Parathyroid adenoma (tissue), 2 donors: ENCODE results near the gene TTC28.

Experiments
- H2AFZ ChIP-seq: fragments of 300-600 bp; sonication (generic); one replicate; pipeline ENCODE4 v1.7.0; 2017; ENCODE audit warnings: antibody characterized with exemption, mild to moderate bottlenecking
- H3K27ac ChIP-seq: fragments of 300-600 bp; sonication (generic); one replicate; pipeline ENCODE4 v1.7.0; 2017
- H3K27me3 ChIP-seq: fragments of 300-600 bp; sonication (generic); one replicate; pipeline ENCODE4 v1.7.0; 2017; ENCODE audit warnings: low read length; ENCODE audit not compliant: control insufficient read depth, insufficient read depth
- H3K36me3 ChIP-seq: fragments of 300-600 bp; sonication (generic); one replicate; pipeline ENCODE4 v1.7.0; 2017; ENCODE audit warnings: low read length; ENCODE audit not compliant: control insufficient read depth, insufficient read depth
- H3K4me1 ChIP-seq: fragments of 300-600 bp; sonication (generic); one replicate; pipeline ENCODE4 v1.7.0; 2017; ENCODE audit warnings: control low read depth
- H3K4me2 ChIP-seq: fragments of 300-600 bp; sonication (generic); one replicate; pipeline ENCODE4 v1.7.0; 2017; ENCODE audit warnings: low read length
- H3K4me3 ChIP-seq: fragments of 300-600 bp; sonication (generic); one replicate; pipeline ENCODE4 v1.7.0; 2017; ENCODE audit warnings: low read depth, low read length
- H3K79me2 ChIP-seq: fragments of 300-600 bp; sonication (generic); one replicate; pipeline ENCODE4 v1.7.0; 2017; ENCODE audit warnings: control low read depth
- H3K9ac ChIP-seq: fragments of 300-600 bp; sonication (generic); one replicate; pipeline ENCODE4 v1.7.0; 2017; ENCODE audit warnings: mild to moderate bottlenecking
- H3K9me3 ChIP-seq: fragments of 300-600 bp; sonication (generic); one replicate; pipeline ENCODE4 v1.7.0; 2017; ENCODE audit warnings: low read length; ENCODE audit not compliant: control insufficient read depth
- CTCF ChIP-seq: fragments of 300-600 bp; sonication (generic); IDR thresholded peaks from one replicate; pipeline ENCODE4 v1.7.0; 2017; ENCODE audit warnings: antibody characterized with exemption, mild to moderate bottlenecking
- donor health status: primary hyperparathyroidism.

TTC28 gene

DNA sequence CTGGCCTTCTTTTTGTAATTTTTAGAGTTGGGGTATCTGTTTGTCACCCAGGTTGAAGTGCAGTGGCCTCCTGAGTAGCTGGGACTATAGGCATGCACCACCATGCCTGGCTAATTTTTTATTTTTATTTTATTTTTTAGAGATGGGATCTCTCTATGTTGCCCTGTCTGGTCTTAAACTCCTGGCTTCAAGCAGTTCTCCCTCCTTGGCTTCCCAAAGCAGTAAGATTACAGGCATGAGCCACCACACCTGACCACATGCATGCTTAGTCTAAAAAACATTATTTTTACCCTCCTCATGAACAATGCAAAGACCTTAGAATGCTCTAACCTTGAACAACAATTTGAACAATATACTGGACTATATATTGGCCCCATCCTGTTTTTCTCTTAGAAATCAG lies 738.5 kb downstream of the TTC28 start:
- Histone ChIP-seq H3K4me3 (no peak overlapping the region), H3K79me2 (no peaks in the 10 kb centered on the region), H3K27ac (no peak overlapping the region), H3K4me1 (no peaks in the 10 kb centered on the region), H3K36me3 (no peaks in the 10 kb centered on the region), H2AFZ (no peak overlapping the region), H3K27me3 (no peaks in the 10 kb centered on the region), H3K9me3 (no peaks in the 10 kb centered on the region), H3K4me2 (no peak overlapping the region), H3K9ac (no peak overlapping the region)
- TF ChIP-seq CTCF, result no peak

GRCh38 chr22:27937453-27937852 lies 742.2 kb downstream of the TTC28 start:
- H3K27me3 ChIP-seq, result no peaks in the 10 kb centered on the region
- no peak overlapping the region for H2AFZ ChIP-seq
- H3K4me3 ChIP-seq, result no peak overlapping the region
- no peak overlapping the region for H3K27ac ChIP-seq
- no peaks in the 10 kb centered on the region for H3K36me3 ChIP-seq
- no peaks in the 10 kb centered on the region for H3K79me2 ChIP-seq
- no peak for TF ChIP-seq CTCF
- no peaks in the 10 kb centered on the region for H3K9me3 ChIP-seq
- no peak overlapping the region for H3K9ac ChIP-seq
- H3K4me2 ChIP-seq, result no peak overlapping the region
- no peaks in the 10 kb centered on the region for H3K4me1 ChIP-seq

DNA sequence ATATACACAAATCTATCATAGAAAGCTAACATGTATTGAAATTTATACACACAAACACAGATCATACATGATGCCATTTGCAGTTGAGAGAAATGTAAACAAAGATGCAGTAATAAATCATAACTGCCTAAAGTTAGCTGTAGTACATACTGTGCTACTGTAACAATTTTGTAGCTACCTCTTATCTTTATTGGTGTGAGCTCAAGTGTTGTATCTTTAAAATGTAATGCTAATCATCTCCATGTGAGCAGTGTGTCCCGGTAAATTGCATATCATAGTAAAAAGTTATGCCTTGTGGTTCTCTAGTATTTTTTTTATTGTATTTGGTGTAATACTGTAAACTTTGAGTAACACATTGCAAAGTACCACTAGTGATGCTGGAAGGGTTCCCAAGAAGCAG lies 743.7 kb downstream of the TTC28 start:
- Histone ChIP-seq H3K36me3 (no peaks in the 10 kb centered on the region), H3K4me3 (no peak overlapping the region), H3K27ac (no peak overlapping the region), H2AFZ (no peak overlapping the region), H3K27me3 (no peaks in the 10 kb centered on the region), H3K9me3 (no peaks in the 10 kb centered on the region), H3K4me1 (no peaks in the 10 kb centered on the region), H3K4me2 (no peak overlapping the region), H3K79me2 (no peaks in the 10 kb centered on the region), H3K9ac (no peak overlapping the region)
- TF ChIP-seq CTCF, result no peak

DNA sequence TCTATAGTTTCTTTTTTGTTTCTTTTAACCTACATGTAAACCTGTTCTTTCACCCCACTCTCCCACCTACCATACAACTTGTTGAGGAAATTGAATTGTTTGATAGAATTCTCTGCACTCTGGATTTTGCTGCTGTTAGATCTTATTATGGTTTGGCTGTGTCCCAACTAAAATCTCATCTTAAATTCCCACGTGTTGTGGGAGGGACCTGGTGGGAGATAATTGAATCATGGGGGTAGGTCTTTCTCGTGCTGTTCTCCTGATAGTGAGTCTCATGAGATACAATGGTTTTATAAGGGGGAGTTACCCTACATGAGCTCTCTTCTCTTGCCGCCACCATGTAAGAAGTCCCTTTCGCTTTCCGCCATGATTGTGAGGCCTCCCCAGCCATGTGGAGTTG lies 745.6 kb downstream of the TTC28 start:
- no peak overlapping the region for H3K4me2 ChIP-seq
- no peak for TF ChIP-seq CTCF
- no peaks in the 10 kb centered on the region for H3K9me3 ChIP-seq
- H3K27ac ChIP-seq, result no peak overlapping the region
- no peaks in the 10 kb centered on the region for H3K4me1 ChIP-seq
- H3K4me3 ChIP-seq, result no peak overlapping the region
- no peak overlapping the region for H2AFZ ChIP-seq
- no peak overlapping the region for H3K9ac ChIP-seq
- no peaks in the 10 kb centered on the region for H3K36me3 ChIP-seq
- H3K27me3 ChIP-seq, result no peaks in the 10 kb centered on the region
- H3K79me2 ChIP-seq, result peaks cover 3% of the 10 kb centered on the region

GRCh38 chr22:27933186-27933983 lies 746.3 kb downstream of the TTC28 start:
- H3K4me3 ChIP-seq, result no peak overlapping the region
- no peak for TF ChIP-seq CTCF
- no peaks in the 10 kb centered on the region for H3K36me3 ChIP-seq
- no peak overlapping the region for H3K4me2 ChIP-seq
- H3K27ac ChIP-seq, result no peak overlapping the region
- no peak overlapping the region for H2AFZ ChIP-seq
- peaks cover 4% of the 10 kb centered on the region for H3K79me2 ChIP-seq
- H3K4me1 ChIP-seq, result no peaks in the 10 kb centered on the region
- H3K27me3 ChIP-seq, result no peaks in the 10 kb centered on the region
- H3K9me3 ChIP-seq, result no peaks in the 10 kb centered on the region
- H3K9ac ChIP-seq, result no peak overlapping the region
